ENCODE measurements around the gene TP53AIP1.

The TP53AIP1 gene, protein sequence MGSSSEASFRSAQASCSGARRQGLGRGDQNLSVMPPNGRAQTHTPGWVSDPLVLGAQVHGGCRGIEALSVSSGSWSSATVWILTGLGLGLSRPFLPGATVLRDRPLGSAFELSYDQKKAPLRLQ

DNA sequence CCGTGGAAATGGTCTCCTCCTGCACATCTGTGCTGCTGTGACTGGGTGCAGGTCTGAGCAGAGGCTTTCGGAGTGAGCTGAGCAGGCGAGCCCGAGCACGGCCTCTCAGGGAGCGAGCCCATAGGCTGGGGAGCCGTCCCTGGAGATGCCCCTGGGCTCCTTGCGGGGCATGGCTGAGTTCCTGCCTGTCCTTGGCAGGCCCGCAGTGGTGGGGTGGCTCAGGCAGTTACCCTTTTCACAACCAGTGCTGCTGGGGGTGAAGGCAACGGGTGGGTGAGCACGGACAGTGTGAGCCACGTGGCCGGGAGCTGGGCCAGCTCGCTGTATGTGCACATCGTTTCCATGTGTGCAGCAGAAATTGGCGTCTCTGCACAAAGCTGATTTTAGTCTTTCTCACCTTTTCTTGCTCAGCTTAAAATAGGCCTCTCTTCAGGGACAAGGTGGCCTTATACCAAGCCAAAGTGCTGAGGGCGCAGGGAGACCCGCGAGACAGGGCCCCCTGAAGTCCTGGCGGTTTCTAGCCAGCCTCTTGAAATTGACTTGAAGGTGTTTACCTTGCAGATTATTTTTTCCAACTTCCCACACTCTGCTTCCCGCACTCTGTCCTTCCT, at the start of gene TP53AIP1:
Gene TP53AIP1, minus strand, starts transcription at position 55 of the 611 bp plus-strand sequence. CDS start 5,053 bp downstream, outside the sequence.
- no peak within 1 kb of the TSS for H3K4me3 ChIP-seq (ENCODE audit: low read depth, low read length)
- TF ChIP-seq, protein P1, sequence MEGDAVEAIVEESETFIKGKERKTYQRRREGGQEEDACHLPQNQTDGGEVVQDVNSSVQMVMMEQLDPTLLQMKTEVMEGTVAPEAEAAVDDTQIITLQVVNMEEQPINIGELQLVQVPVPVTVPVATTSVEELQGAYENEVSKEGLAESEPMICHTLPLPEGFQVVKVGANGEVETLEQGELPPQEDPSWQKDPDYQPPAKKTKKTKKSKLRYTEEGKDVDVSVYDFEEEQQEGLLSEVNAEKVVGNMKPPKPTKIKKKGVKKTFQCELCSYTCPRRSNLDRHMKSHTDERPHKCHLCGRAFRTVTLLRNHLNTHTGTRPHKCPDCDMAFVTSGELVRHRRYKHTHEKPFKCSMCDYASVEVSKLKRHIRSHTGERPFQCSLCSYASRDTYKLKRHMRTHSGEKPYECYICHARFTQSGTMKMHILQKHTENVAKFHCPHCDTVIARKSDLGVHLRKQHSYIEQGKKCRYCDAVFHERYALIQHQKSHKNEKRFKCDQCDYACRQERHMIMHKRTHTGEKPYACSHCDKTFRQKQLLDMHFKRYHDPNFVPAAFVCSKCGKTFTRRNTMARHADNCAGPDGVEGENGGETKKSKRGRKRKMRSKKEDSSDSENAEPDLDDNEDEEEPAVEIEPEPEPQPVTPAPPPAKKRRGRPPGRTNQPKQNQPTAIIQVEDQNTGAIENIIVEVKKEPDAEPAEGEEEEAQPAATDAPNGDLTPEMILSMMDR (conservative IDR thresholded peaks at IDR 0.05; ENCODE audit: low read depth, low read length) = no peak
- no peak for DNase-seq (ENCODE audit: low read depth)

DNA sequence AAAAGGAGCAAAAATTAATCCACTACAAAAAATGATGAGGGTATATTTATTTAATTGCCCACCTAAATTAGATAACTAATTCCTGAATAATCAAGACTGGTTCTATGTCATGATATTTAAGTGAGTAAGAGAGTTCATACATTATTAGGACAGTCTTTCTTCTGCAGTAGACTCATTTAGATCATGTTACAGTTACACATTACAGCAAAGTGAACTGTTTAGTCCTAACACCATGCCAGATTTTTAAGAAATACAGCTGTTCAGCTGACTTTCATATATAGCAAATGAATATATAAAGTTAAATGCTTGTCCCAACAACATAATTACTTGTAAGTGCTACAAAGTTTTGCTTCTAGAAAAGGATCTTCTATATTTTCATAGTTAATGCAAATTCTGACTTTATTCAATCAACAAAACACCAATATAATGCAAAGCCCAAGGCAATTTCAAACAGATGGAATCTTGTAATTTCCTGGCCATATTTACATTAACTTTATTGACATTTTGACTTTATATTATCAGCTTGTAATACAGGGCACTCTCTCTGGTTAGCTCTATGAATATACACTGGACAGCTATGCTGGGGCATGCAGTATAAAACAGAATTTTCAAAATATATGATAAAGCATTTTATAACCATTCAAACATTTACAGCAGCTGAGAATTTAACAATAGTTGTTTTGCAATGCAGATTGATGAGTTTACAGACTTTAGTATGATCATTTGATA, 45.7 kb upstream of the TP53AIP1 start:
- TF ChIP-seq, protein P1 (conservative IDR thresholded peaks at IDR 0.05; ENCODE audit: low read depth, low read length) = no peak
- DNase-seq (ENCODE audit: low read depth) = no peak

DNA sequence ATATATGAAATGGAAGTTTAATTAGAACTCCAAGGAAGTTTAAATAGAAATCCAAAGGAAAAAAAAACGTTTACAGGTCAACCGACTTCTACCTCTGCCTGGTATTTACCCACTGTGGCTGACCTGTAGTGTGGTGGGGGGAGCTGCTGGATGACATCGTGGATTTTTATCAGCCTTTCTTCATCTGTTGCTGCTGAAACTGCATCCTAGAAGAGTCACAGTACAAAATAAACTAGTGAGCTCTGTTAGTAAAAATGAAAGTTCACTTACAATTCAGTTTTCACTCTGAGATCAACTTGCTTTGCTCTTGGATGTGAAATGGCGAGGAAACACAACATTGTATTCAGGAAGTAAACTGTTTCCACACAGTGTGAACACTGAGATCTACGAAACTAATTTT, 43.2 kb upstream of the TP53AIP1 start:
- no peak overlapping the region for H3K4me3 ChIP-seq (ENCODE audit: low read depth, low read length)
- TF ChIP-seq, protein P1 (conservative IDR thresholded peaks at IDR 0.05; ENCODE audit: low read depth, low read length) = no peak
- DNase-seq (ENCODE audit: low read depth) = no peak

More for the DNA sequence above, 45.7 kb upstream of the TP53AIP1 start:
- H3K4me3 ChIP-seq (ENCODE audit: low read depth, low read length) = no peak overlapping the region

DNA sequence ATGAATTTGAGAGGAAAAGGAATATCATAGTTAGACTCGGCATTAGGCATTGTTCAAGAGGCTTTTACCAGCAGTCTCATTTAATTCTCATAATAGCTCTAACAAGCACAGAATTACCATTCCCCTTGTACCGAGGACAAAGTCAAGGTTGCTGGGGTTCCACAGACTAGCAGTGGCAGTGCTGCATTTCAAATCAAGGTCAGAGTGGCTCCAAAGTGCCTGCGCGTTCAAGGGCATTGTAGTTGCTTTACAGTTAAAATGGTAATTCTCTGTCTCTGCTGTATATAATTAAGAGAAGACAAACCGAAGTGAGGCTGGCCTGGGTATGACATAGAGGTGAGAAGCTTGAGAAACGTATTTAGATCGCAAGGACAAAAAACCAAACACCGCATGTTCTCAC, 40.4 kb upstream of the TP53AIP1 start:
- TF ChIP-seq, protein P1 (conservative IDR thresholded peaks at IDR 0.05; ENCODE audit: low read depth, low read length) = no peak
- no peak overlapping the region for H3K4me3 ChIP-seq (ENCODE audit: low read depth, low read length)
- no peak for DNase-seq (ENCODE audit: low read depth)

DNA sequence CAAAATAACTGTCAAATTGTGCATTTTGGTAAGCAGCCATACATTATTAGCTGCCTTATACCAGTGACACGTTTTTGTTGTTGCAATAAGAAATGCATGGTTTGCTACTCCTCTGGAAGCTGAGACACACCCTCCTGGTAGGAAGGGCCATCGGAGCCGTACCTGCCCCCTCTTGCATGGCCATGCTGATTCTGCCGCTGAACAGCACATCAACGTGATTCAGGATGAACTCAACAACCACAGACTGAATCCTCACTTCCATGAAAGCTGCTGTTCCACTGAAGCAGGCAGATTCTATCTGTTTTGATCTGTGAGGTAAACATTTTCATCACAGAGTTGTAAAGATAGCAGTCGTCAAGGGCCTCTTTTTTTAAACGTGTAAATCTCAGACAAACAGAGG, 38.6 kb upstream of the TP53AIP1 start:
- TF ChIP-seq, protein P1 (conservative IDR thresholded peaks at IDR 0.05; ENCODE audit: low read depth, low read length) = no peak
- H3K4me3 ChIP-seq (ENCODE audit: low read depth, low read length) = no peak overlapping the region
- no peak for DNase-seq (ENCODE audit: low read depth)

DNA sequence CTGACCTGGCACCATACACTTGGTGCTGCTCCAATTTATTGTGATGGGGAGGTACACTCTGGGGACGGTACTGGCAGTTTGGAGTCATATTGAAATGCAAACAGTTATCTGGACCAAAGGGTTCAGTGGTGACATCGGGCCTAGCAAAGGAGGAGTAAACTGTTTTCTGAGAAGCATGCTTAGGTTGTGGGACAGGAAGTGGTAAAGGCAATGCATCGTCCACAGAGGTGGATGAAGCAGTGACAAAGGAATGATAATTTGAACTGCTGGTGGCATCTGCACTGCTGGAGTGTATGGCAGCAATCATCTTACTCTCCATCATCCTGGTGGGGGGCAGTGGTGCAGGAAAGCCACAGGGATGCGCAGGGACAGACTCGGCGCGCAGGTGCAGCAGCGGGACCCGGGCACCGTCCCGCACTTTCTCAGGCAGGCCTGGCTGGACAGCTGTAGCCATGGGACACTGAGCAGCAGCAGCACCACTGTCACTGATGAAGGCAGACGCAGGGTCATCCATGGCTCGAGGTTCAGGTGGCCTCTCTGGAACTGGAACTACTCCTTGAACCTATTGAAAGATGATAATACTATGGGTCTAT, 28.0 kb upstream of the TP53AIP1 start:
- DNase-seq (ENCODE audit: low read depth) = no peak
- TF ChIP-seq, protein P1 (conservative IDR thresholded peaks at IDR 0.05; ENCODE audit: low read depth, low read length) = no peak
- no peak overlapping the region for H3K4me3 ChIP-seq (ENCODE audit: low read depth, low read length)
